ENCODE data around the gene EP400. TPM values are rescaled to one million over a fixed set of nuclear protein-coding genes. Genes with fewer than 3 reads are reported as not detected.
"Not testable (repeated sequence)": the region's sequence is repeated elsewhere in the genome, so short reads cannot be mapped to it uniquely, and the experiment has no call there.

Gene EP400
- total RNA-seq, 1 donor from 2014 or later, result 35.9 TPM

DNA sequence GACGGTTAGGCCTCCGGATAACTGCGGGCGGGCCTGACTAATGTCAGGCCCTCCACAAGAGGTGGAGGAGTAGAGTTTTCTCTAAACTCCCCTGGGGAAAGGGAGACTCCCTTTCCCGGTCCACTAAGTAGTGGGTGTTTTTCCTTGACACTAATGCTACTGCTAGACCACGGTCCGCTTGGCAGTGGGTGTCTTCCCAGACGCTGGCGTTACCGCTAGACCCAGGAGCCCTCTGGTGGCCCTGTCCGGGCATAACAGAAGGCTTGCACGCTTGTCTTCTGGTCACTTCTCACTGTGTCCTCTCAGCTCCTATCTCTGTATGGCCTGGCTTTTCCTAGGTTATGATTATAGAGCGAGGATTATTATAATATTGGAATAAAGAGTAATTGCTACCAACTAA, 102.0 kb downstream of the EP400 start:
- not testable (repeated sequence) for DNase-seq (ENCODE audit: low spot score); H3K4me3 Mint-ChIP-seq (ENCODE audit: unreplicated experiment); H3K27me3 Mint-ChIP-seq (ENCODE audit: low read depth); H3K27ac Mint-ChIP-seq (ENCODE audit: unreplicated experiment); H3K9me3 Mint-ChIP-seq (ENCODE audit: low read depth); H3K4me1 Mint-ChIP-seq (ENCODE audit: low read depth)
- H3K36me3 Mint-ChIP-seq (ENCODE audit: low read depth), result peaks cover 34% of the 10 kb centered on the region
- TF ChIP-seq, protein P1, sequence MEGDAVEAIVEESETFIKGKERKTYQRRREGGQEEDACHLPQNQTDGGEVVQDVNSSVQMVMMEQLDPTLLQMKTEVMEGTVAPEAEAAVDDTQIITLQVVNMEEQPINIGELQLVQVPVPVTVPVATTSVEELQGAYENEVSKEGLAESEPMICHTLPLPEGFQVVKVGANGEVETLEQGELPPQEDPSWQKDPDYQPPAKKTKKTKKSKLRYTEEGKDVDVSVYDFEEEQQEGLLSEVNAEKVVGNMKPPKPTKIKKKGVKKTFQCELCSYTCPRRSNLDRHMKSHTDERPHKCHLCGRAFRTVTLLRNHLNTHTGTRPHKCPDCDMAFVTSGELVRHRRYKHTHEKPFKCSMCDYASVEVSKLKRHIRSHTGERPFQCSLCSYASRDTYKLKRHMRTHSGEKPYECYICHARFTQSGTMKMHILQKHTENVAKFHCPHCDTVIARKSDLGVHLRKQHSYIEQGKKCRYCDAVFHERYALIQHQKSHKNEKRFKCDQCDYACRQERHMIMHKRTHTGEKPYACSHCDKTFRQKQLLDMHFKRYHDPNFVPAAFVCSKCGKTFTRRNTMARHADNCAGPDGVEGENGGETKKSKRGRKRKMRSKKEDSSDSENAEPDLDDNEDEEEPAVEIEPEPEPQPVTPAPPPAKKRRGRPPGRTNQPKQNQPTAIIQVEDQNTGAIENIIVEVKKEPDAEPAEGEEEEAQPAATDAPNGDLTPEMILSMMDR (IDR thresholded peaks at IDR 0.05), result peak; percentile 75

DNA sequence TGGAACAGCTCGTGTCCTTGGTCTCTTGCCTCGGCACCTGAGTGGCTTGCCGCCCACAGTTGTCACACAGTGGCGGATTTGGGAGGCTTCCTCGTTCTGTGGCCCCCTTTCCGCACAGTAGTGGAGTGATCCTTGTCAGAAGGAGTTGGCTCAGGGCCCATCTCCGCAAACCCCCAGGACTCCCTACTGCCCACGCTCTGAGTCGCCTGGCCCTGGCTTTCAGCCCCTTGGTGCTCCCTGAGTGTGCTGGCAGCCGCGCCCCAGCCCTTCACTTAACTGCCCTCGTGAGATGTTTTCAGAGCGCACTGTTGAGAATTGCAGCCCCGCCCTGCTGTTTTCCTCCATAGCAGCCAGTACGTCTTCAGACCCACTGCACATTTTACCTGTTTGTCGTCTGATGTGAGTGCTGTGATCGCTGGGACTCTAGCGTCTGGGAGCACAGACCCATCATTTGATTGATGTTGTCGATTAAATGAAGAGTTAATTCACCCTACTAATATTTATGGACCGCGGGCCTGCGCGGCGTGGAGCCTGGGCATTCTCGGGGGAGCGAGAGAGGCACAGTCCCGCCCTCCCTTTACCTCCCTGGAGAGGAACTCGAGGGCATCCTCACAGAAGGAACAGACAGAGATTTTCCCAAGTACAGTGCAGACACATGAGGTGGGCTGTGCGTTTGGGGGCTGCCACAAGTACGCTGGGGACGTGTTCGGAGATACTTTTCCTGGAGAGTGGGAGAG, 102.6 kb downstream of the EP400 start:
- no peak for DNase-seq (ENCODE audit: low spot score)
- no peaks in the 10 kb centered on the region for H3K27me3 Mint-ChIP-seq (ENCODE audit: low read depth)
- H3K27ac Mint-ChIP-seq (ENCODE audit: unreplicated experiment), result no peak overlapping the region
- H3K4me1 Mint-ChIP-seq (ENCODE audit: low read depth), result no peaks in the 10 kb centered on the region
- TF ChIP-seq, protein P1 (IDR thresholded peaks at IDR 0.05), result no peak
- H3K36me3 Mint-ChIP-seq (ENCODE audit: low read depth), result peaks cover 35% of the 10 kb centered on the region
- H3K9me3 Mint-ChIP-seq (ENCODE audit: low read depth), result no peaks in the 10 kb centered on the region
- no peak overlapping the region for H3K4me3 Mint-ChIP-seq (ENCODE audit: unreplicated experiment)

DNA sequence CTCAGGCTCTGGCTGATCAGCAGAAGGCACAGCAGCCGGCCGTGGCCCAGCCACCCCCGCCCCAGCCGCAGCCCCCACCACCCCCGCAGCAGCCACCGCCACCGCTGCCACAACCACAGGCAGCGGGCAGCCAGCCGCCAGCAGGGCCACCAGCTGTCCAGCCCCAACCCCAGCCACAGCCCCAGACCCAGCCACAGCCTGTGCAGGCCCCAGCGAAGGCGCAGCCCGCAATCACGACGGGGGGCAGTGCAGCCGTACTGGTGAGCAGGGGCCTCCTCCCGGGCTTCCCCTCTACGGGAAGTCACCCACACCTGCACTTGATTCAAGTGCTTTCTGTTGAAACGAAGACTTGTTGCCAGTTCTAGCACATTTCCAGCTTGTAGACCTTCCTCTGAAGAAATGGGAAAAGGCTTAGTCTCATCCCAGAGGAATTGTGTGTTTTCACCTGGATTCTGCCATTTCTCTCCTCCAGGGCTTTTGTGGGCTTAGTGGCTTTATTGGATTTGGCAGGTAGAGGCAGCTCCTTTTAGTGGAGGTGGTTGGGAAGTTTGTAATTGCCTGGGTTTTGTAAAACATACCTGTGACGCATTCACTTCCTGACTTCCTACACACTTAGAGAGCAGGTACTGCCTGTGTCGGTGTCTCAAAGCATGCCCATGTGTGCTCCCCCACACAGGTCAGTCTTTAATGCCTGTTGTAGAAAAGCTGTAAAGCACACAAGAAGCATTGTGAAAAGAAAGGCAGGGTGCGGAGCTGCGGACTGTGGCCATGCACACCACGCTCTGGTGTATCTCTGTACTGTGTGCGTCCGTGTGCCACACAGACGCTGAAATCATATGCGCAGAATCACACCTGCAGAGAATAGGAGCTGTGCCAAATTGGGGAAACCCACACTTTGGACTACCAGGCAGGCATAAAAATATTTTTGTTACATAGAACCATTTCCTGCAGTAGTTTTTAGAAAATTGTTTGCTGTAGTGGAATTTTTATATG, 103.9 kb downstream of the EP400 start:
- Mint-ChIP-seq H3K27ac (ENCODE audit: unreplicated experiment) (no peak overlapping the region), H3K9me3 (ENCODE audit: low read depth) (no peaks in the 10 kb centered on the region), H3K4me3 (ENCODE audit: unreplicated experiment) (no peak overlapping the region), H3K27me3 (ENCODE audit: low read depth) (no peaks in the 10 kb centered on the region), H3K36me3 (ENCODE audit: low read depth) (peaks cover 40% of the 10 kb centered on the region), H3K4me1 (ENCODE audit: low read depth) (no peaks in the 10 kb centered on the region)
- TF ChIP-seq, protein P1 (IDR thresholded peaks at IDR 0.05), result no peak
- no peak for DNase-seq (ENCODE audit: low spot score)

DNA sequence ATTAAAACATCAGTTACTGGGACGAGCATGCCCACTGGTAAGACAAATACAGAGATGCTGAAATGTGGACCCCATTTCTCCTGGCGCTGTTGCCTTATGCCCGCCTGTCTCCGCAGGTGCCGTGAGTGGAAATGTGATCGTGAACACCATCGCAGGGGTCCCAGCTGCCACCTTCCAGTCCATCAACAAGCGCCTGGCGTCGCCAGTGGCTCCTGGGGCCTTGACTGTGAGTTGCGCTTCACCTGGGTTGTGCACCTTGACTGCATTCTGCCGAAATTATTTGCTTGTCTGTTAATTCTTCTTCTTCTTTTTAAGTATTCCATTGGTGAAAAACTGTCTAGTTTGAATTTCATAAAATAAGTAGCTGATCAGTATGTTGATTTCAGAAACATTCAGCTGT, 105.2 kb downstream of the EP400 start:
- TF ChIP-seq, protein P1 (IDR thresholded peaks at IDR 0.05), result no peak
- H3K36me3 Mint-ChIP-seq (ENCODE audit: low read depth), result peaks cover 42% of the 10 kb centered on the region
- H3K4me1 Mint-ChIP-seq (ENCODE audit: low read depth), result no peaks in the 10 kb centered on the region
- DNase-seq (ENCODE audit: low spot score), result no peak
- no peaks in the 10 kb centered on the region for H3K9me3 Mint-ChIP-seq (ENCODE audit: low read depth)
- H3K4me3 Mint-ChIP-seq (ENCODE audit: unreplicated experiment), result no peak overlapping the region
- H3K27me3 Mint-ChIP-seq (ENCODE audit: low read depth), result no peaks in the 10 kb centered on the region
- H3K27ac Mint-ChIP-seq (ENCODE audit: unreplicated experiment), result no peak overlapping the region

DNA sequence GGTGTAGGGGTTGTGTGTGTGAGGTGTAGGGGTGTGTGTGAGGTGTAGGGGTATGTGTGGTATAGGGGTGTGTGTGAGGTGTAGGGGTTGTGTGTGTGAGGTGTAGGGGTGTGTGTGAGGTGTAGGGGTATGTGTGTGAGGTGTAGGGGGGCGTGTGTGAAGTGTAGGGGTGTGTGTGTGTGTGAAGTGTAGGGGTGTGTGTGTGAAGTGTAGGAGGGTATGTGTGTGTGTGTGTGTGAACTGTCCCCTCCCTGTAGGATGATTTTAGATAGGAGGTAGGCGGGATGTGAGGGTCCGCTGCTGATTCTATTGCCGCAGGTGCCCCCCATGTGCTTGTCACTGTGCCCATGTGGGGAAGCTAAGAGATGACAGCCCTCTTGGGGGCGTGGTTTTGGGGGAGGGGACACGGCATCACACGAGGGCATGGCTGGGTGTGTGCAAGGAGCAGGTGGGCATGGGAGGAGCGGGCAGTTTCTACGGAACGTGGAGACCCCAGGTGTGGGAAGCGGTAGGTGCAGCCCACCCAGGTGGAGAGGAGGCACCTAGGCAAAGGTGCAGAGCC, 105.9 kb downstream of the EP400 start:
- H3K9me3 Mint-ChIP-seq (ENCODE audit: low read depth), result no peaks in the 10 kb centered on the region
- no peaks in the 10 kb centered on the region for H3K4me1 Mint-ChIP-seq (ENCODE audit: low read depth)
- no peak overlapping the region for H3K4me3 Mint-ChIP-seq (ENCODE audit: unreplicated experiment)
- peaks cover 36% of the 10 kb centered on the region for H3K36me3 Mint-ChIP-seq (ENCODE audit: low read depth)
- no peak overlapping the region for H3K27ac Mint-ChIP-seq (ENCODE audit: unreplicated experiment)
- TF ChIP-seq, protein P1 (IDR thresholded peaks at IDR 0.05), result no peak
- no peaks in the 10 kb centered on the region for H3K27me3 Mint-ChIP-seq (ENCODE audit: low read depth)
- no peak for DNase-seq (ENCODE audit: low spot score)

Measured in chondrocyte (in vitro differentiated cells).